K562 (cell line): ENCODE results near the gene CFAP221. TPM values are rescaled to one million over a fixed set of nuclear protein-coding genes. Genes with fewer than 3 reads are reported as not detected.
A peak's percentile ranks its signal among the peaks of the same experiment; 100 is the strongest.

Experiments
- ATAC-seq: fragments of 200-7000 bp; cut with Tn5 transposase; 3 replicates; pipeline ENCODE4 v1.9.1; 2020; ENCODE audit warnings: moderate library complexity
- BruUV-seq: library from RNA; stranded (reverse); fragments of 400-500 nt; replicated peaks from 2 replicates; lab custom pipeline; 2021; lab: Mats Ljungman, UMichigan
- CTCF ChIA-PET: fragments of 300-600 bp; formaldehyde crosslinking; extraction: SDS; loops from one replicate; lab custom pipeline; 2021; ENCODE audit warnings: low intra/inter-chr PET ratio; lab: Yijun Ruan, JAX
- POLR2A ChIA-PET: fragments of 300-600, 350-650 bp; sonication (Branson Sonifier 250); formaldehyde crosslinking; extraction: SDS; loops from one replicate; lab custom pipeline; 2021; ENCODE audit warnings: antibody characterized with exemption, inconsistent platforms; lab: Yijun Ruan, JAX
- DNase-seq, 4 experiments: peaks; one replicate each; pipeline versions ENCODE4 v3.0.0 to v3.0.0-alpha.2; 2011 to 2018; ENCODE audit warnings: low spot score in 3 of 4, mixed read lengths in 3 of 4; ENCODE audit errors: extremely low read depth in 1 of 4
- FAIRE-seq: peaks from 2 replicates; lab custom pipeline; 2011; peaks lifted over from hg19 to GRCh38; lab: Jason Lieb, UNC
- H2AFZ ChIP-seq: 2 replicates; pipeline ENCODE4 v1.6.0; 2011; ENCODE audit warnings: low read depth, low read length, control low read depth, inconsistent platforms
- H3K27ac ChIP-seq: fragments of 200-600 bp; 3 replicates; pipeline ENCODE4 v1.8.0; 2011; ENCODE audit warnings: low read depth, mild to moderate bottlenecking, control low read depth, inconsistent platforms, low read length, moderate library complexity, mixed read lengths; ENCODE audit errors: extremely low read depth
- H3K27me3 ChIP-seq, 2 experiments: fragments of 300-600 bp in 1 of 2; 2 replicates in 1 of 2; 3 replicates in 1 of 2; pipeline versions ENCODE4 v1.6.0 to v1.8.0; 2011; ENCODE audit warnings: inconsistent platforms in 2 of 2, low read length in 2 of 2, mild to moderate bottlenecking in 1 of 2, mixed read lengths in 1 of 2, moderate library complexity in 1 of 2; ENCODE audit not compliant: control insufficient read depth in 2 of 2, insufficient read depth in 2 of 2
- H3K36me3 ChIP-seq: fragments of 300-600 bp; 3 replicates; pipeline ENCODE4 v1.8.0; 2011; ENCODE audit warnings: mild to moderate bottlenecking, low read length, inconsistent platforms; ENCODE audit not compliant: control insufficient read depth, insufficient read depth
- H3K4me1 ChIP-seq, 2 experiments: fragments of 200-600 bp in 1 of 2; replicated peaks in 1 of 2; 2 replicates in 1 of 2; 3 replicates in 1 of 2; pipeline versions ENCODE4 v1.5.1 to v1.8.0; 2011; ENCODE audit warnings: inconsistent platforms in 2 of 2, low read length in 2 of 2, mild to moderate bottlenecking in 1 of 2, mixed read lengths in 1 of 2, moderate library complexity in 1 of 2; ENCODE audit not compliant: control insufficient read depth in 2 of 2, insufficient read depth in 2 of 2
- H3K4me2 ChIP-seq: 2 replicates; pipeline ENCODE4 v1.6.1; 2011; ENCODE audit warnings: low read length, control low read depth, inconsistent platforms, mixed read lengths; ENCODE audit not compliant: insufficient read depth
- H3K4me3 ChIP-seq: fragments of 200-600 bp; sonication (generic), shearing (Covaris generic); 2 replicates; pipeline ENCODE4 v1.5.1; 2016; ENCODE audit warnings: control low read depth, inconsistent platforms
- H3K79me2 ChIP-seq: fragments of 200-600 bp; 3 replicates; pipeline ENCODE4 v1.8.0; 2011; ENCODE audit warnings: low read length, inconsistent platforms; ENCODE audit not compliant: control insufficient read depth, insufficient read depth
- H3K9ac ChIP-seq, 2 experiments: 2 replicates each; pipeline versions ENCODE4 v1.6.0 to v1.6.1; 2011; ENCODE audit warnings: low read depth in 2 of 2, low read length in 2 of 2, control low read depth in 1 of 2, inconsistent platforms in 1 of 2, mild to moderate bottlenecking in 1 of 2, mixed read lengths in 1 of 2; ENCODE audit not compliant: insufficient read depth in 1 of 2
- H3K9me1 ChIP-seq: one replicate; pipeline ENCODE4 v1.6.0; 2011; ENCODE audit warnings: inconsistent platforms, mild to moderate bottlenecking, low read length, moderate library complexity; ENCODE audit not compliant: control insufficient read depth, insufficient read depth
- H3K9me3 ChIP-seq: replicated peaks from 2 replicates; pipeline ENCODE4 v1.5.1; 2011; ENCODE audit warnings: low read depth, low read length, inconsistent platforms; ENCODE audit not compliant: control insufficient read depth, insufficient read depth
- H4K20me1 ChIP-seq: replicated peaks from 2 replicates; pipeline ENCODE4 v1.6.1; 2011; ENCODE audit warnings: low read length, inconsistent platforms, mixed read lengths; ENCODE audit not compliant: control insufficient read depth, insufficient read depth
- FOXK2 ChIP-seq, 2 experiments: fragments of 450-650 bp; IDR thresholded peaks in 1 of 2; conservative IDR thresholded peaks in 1 of 2; 2 replicates each; pipeline ENCODE4 v1.6.1; 2016; ENCODE audit warnings: low read depth in 2 of 2, mild to moderate bottlenecking in 1 of 2
- FUS ChIP-seq: fragments of 200-400 bp; formaldehyde crosslinking; optimal IDR thresholded peaks from 2 replicates; pipeline ENCODE3; 2017; ENCODE audit warnings: low read depth, low read length
- ILF3 ChIP-seq: fragments of 450-650 bp; IDR thresholded peaks from 2 replicates; pipeline ENCODE4 v1.6.1; 2018; ENCODE audit warnings: antibody characterized with exemption, mild to moderate bottlenecking, moderate library complexity, borderline replicate concordance
- JUN ChIP-seq, 2 experiments: sonication (generic) in 1 of 2; formaldehyde crosslinking in 1 of 2; IDR thresholded peaks; 2 replicates each; pipeline versions ENCODE4 v1.6.1 to v1.8.0; 2012 to 2022; ENCODE audit warnings: borderline replicate concordance in 2 of 2, mild to moderate bottlenecking in 2 of 2, improper control_type of control experiment in 1 of 2, low read depth in 1 of 2, low read length in 1 of 2, missing genetic modification reagents in 1 of 2
- KDM1A ChIP-seq, 2 experiments: fragments of 450-650 bp; IDR thresholded peaks; 2 replicates each; pipeline ENCODE4 v1.6.1; 2016; ENCODE audit warnings: mild to moderate bottlenecking in 2 of 2
- PCBP1 ChIP-seq: fragments of 200-400 bp; formaldehyde crosslinking; IDR thresholded peaks from 2 replicates; pipeline ENCODE4 v1.6.1; 2018; ENCODE audit warnings: mild to moderate bottlenecking, low read depth, low read length; ENCODE audit not compliant: poor library complexity, severe bottlenecking
- RBM14 ChIP-seq: fragments of 200-400 bp; formaldehyde crosslinking; IDR thresholded peaks from 2 replicates; pipeline ENCODE4 v1.6.1; 2018; ENCODE audit warnings: low read depth, mild to moderate bottlenecking, low read length, moderate library complexity, borderline replicate concordance; ENCODE audit not compliant: insufficient read depth
- WGBS: fragments of 100-300 bp; shearing (Covaris generic); methylation state at CpG from one replicate; pipeline ENCODE4 v1.1.6; 2016; ENCODE audit warnings: low coverage, mixed read lengths; ENCODE audit not compliant: insufficient coverage; ENCODE audit errors: missing lambda C conversion rate; 5-methylcytosine and 5-hydroxymethylcytosine counted together
- in situ Hi-C: fragments of 300-500 bp; cut with MboI; formaldehyde crosslinking; loops from 4 replicates; pipeline ENCODE4 v1.15.0; 2018; ENCODE audit warnings: inconsistent platforms, mixed read lengths
- intact Hi-C: fragments of 100-400 bp; cut with micrococcal nuclease; formaldehyde crosslinking; loops from 2 replicates; pipeline ENCODE4 v1.14.2; 2022
- polyA plus RNA-seq, 8 experiments: library from polyadenylated mRNA; depleted of rRNA in 4 of 8; stranded (reverse) in 5 of 8; unstranded in 3 of 8; fragments of >200 nt; fragmentation: Nextera tagmentation in 2 of 8; fragmentation: Illumina TruSeq in 1 of 8; extraction: Ambion mirVana in 2 of 8; extraction: Trizol in 1 of 8; gene quantifications; 2 replicates each; pipeline versions ENCODE4 v1.2.1 to v1.2.3, GENCODE V29; 2011 to 2014; ENCODE audit warnings: inconsistent platforms in 1 of 8, missing spikeins in 1 of 8
- total RNA-seq, 7 experiments: library from RNA; depleted of rRNA in 6 of 7; stranded (reverse); fragments of >200 nt in 6 of 7; fragmentation: Illumina TruSeq in 2 of 7; extraction: Trizol in 2 of 7; gene quantifications; 2 replicates each; pipeline versions ENCODE4 v1.2.1 to v1.2.3, GENCODE V29; 2011 to 2021; ENCODE audit warnings: low replicate concordance in 1 of 7
- TF ChIP-seq, protein P1 (sequence below), 2 experiments: fragments of 450-650 bp; IDR thresholded peaks; 2 replicates each; pipeline ENCODE4 v1.6.1; 2018; ENCODE audit warnings: mild to moderate bottlenecking in 2 of 2, low read depth in 1 of 2; ENCODE audit not compliant: partially characterized antibody in 2 of 2

Gene CFAP221
- total and polyA plus RNA-seq, 9 of the 15 experiments (the other 6 are each of a cell fraction or from before 2014, with no cell fraction given): 0.09 to 1.4 (median 0.65) TPM

GRCh38 chr2:119584469-119584868, 40.2 kb downstream of the CFAP221 start (continued):
- TF ChIP-seq, protein P1, sequence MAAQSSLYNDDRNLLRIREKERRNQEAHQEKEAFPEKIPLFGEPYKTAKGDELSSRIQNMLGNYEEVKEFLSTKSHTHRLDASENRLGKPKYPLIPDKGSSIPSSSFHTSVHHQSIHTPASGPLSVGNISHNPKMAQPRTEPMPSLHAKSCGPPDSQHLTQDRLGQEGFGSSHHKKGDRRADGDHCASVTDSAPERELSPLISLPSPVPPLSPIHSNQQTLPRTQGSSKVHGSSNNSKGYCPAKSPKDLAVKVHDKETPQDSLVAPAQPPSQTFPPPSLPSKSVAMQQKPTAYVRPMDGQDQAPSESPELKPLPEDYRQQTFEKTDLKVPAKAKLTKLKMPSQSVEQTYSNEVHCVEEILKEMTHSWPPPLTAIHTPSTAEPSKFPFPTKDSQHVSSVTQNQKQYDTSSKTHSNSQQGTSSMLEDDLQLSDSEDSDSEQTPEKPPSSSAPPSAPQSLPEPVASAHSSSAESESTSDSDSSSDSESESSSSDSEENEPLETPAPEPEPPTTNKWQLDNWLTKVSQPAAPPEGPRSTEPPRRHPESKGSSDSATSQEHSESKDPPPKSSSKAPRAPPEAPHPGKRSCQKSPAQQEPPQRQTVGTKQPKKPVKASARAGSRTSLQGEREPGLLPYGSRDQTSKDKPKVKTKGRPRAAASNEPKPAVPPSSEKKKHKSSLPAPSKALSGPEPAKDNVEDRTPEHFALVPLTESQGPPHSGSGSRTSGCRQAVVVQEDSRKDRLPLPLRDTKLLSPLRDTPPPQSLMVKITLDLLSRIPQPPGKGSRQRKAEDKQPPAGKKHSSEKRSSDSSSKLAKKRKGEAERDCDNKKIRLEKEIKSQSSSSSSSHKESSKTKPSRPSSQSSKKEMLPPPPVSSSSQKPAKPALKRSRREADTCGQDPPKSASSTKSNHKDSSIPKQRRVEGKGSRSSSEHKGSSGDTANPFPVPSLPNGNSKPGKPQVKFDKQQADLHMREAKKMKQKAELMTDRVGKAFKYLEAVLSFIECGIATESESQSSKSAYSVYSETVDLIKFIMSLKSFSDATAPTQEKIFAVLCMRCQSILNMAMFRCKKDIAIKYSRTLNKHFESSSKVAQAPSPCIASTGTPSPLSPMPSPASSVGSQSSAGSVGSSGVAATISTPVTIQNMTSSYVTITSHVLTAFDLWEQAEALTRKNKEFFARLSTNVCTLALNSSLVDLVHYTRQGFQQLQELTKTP (IDR thresholded peaks at IDR 0.05; ENCODE audit: low read depth in 1 of 2, partially characterized antibody in 2 of 2): peak in 1 of 2 experiments; percentile 93
- TF ChIP-seq KDM1A (IDR thresholded peaks at IDR 0.05): no peak
- TF ChIP-seq FOXK2 (conservative IDR thresholded peaks at IDR 0.05 in 1 of 2, IDR thresholded peaks at IDR 0.05 in 1 of 2; ENCODE audit: low read depth in 2 of 2): no peak

GRCh38 chr2:119586085-119586484, 41.8 kb downstream of the CFAP221 start:
- ATAC-seq: no peak
- POLR2A ChIA-PET: interaction anchor here (1.1 kb wide), 1 partner anchor 9 kb away, joined by 3 read pairs; no protein-coding TSS in a partner anchor
- in situ Hi-C loops: no loop called here

More at GRCh38 chr2:119586085-119586484, 41.8 kb downstream of the CFAP221 start:
- no peak overlapping the region for H3K4me3 ChIP-seq
- H3K9me3 ChIP-seq: no peaks in the 10 kb centered on the region
- no peak for DNase-seq
- CTCF ChIA-PET: no interaction called here
- peaks cover 0 to 6% of the 10 kb centered on the region in 2 experiments; a peak in 2 of 5 replicates for H3K27me3 ChIP-seq
- no peak overlapping the region for H3K4me2 ChIP-seq
- no peaks in the 10 kb centered on the region for H3K79me2 ChIP-seq
- 0% methylated on average over 3 of the region's 3 CpGs for WGBS
- TF ChIP-seq FUS: no peak
- no peak for TF ChIP-seq JUN (IDR thresholded peaks at IDR 0.05; ENCODE audit: borderline replicate concordance, low read depth, low read length)
- no peak for TF ChIP-seq JUN (CRISPR knock-in tag; IDR thresholded peaks at IDR 0.05; ENCODE audit: borderline replicate concordance)
- no peak for TF ChIP-seq RBM14
- no peak for TF ChIP-seq ILF3
- TF ChIP-seq PCBP1: no peak
- no peaks in the 10 kb centered on the region for H3K9me1 ChIP-seq
- H4K20me1 ChIP-seq: no peaks in the 10 kb centered on the region; the same call in 1 of the 2 replicates
- intact Hi-C loops: no loop called here
- peaks cover 6 to 9% of the 10 kb centered on the region in 2 experiments; a peak in 3 of 5 replicates for H3K4me1 ChIP-seq
- H3K9ac ChIP-seq: no peak overlapping the region
- no TSS peak for BruUV-seq
- H3K36me3 ChIP-seq: no peaks in the 10 kb centered on the region
- no peak for FAIRE-seq
- H3K27ac ChIP-seq: no peak overlapping the region
- H2AFZ ChIP-seq: 0 out of 2 replicates have a peak overlapping the region, but pooled peaks have one; percentile 27
